Transverse colon (tissue), 4 donors: ENCODE data around the gene MAP4K4.

Experiments used
- CTCF ChIP-seq, 5 experiments: fragments of 200-600 bp in 3 of 5; fragments of 450-650 bp in 2 of 5; sonication (generic) in 3 of 5; IDR thresholded peaks; 1 replicate in 2 of 5; 2 replicates in 3 of 5; pipeline ENCODE4 v1.5.1; 2016 to 2017; ENCODE audit warnings: antibody characterized with exemption in 5 of 5, inconsistent platforms in 3 of 5, mild to moderate bottlenecking in 2 of 5, moderate library complexity in 1 of 5
- EP300 ChIP-seq: sonication (generic); formaldehyde crosslinking; IDR thresholded peaks from one replicate; pipeline ENCODE4 v1.6.1; 2017; ENCODE audit warnings: antibody characterized with exemption, low read depth
- POLR2A ChIP-seq: fragments of 450-650 bp; IDR thresholded peaks from one replicate; pipeline ENCODE4 v1.6.1; 2016; ENCODE audit warnings: antibody characterized with exemption, mild to moderate bottlenecking, moderate library complexity
- POLR2AphosphoS5 ChIP-seq, 3 donors: sonication (generic); formaldehyde crosslinking; IDR thresholded peaks; one replicate each; pipeline ENCODE4 v1.6.1; 2016; ENCODE audit warnings: antibody characterized with exemption in 3 of 3

GRCh38 chr2:101930847-101931246 lies 233.3 kb downstream of the MAP4K4 start:
- TF ChIP-seq POLR2AphosphoS5 (IDR thresholded peaks at IDR 0.05) (no peak), CTCF (IDR thresholded peaks at IDR 0.05) (no peak), POLR2A (no peak), EP300 (no peak)
